HFF-Myc (cell line): ENCODE results near the gene S100A16.

Experiments
- DNase-seq: peaks from one replicate; pipeline ENCODE4 v3.0.0-alpha.2; 2011; ENCODE audit warnings: low read depth; ENCODE audit errors: extremely low read depth
- H3K4me3 ChIP-seq: replicated peaks from 2 replicates; pipeline ENCODE4 v1.5.1; 2011; ENCODE audit warnings: low read depth, mild to moderate bottlenecking, control low read depth, low read length
- CTCF ChIP-seq: IDR thresholded peaks from 2 replicates; pipeline ENCODE4 v1.5.1; 2012; ENCODE audit warnings: mild to moderate bottlenecking, low read depth, low read length, control low read depth; ENCODE audit errors: missing control alignments

The S100A16 gene

GRCh38 chr1:153655333-153655732 is 42.4 kb upstream of the S100A16 start:
- no peak overlapping the region for H3K4me3 ChIP-seq
- no peak for TF ChIP-seq CTCF
- DNase-seq, result no peak

GRCh38 chr1:153652805-153653500 is 40.0 kb upstream of the S100A16 start:
- H3K4me3 ChIP-seq, result no peak overlapping the region
- no peak for DNase-seq
- no peak for TF ChIP-seq CTCF

- no peak overlapping the region for H3K4me3 ChIP-seq
- no peak for DNase-seq
- TF ChIP-seq CTCF, result no peak
These were observed 38.8 kb upstream of the S100A16 start for GRCh38 chr1:153651771-153652170.

GRCh38 chr1:153649863-153650235 is 36.9 kb upstream of the S100A16 start:
- DNase-seq, result no peak
- TF ChIP-seq CTCF, result no peak
- no peak overlapping the region for H3K4me3 ChIP-seq

GRCh38 chr1:153649137-153649862 is 36.4 kb upstream of the S100A16 start:
- no peak for TF ChIP-seq CTCF
- DNase-seq, result no peak
- no peak overlapping the region for H3K4me3 ChIP-seq

GRCh38 chr1:153648000-153648643 is 35.2 kb upstream of the S100A16 start:
- no peak for DNase-seq
- no peak for TF ChIP-seq CTCF
- H3K4me3 ChIP-seq, result no peak overlapping the region
